ENCODE measurements around the gene LIMS2.

LIMS2 gene

GRCh38 chr2:127629637-127630036, 45.7 kb downstream of the LIMS2 start:
- TF ChIP-seq CTCF (conservative IDR thresholded peaks at IDR 0.05; ENCODE audit: low read length) = no peak
- no peak for TF ChIP-seq EZH2phosphoT487 (IDR thresholded peaks at IDR 0.05; ENCODE audit: borderline replicate concordance)
- H4K20me1 ChIP-seq (ENCODE audit: insufficient read depth, low read length, poor library complexity, severe bottlenecking) = no peaks in the 10 kb centered on the region
- no peak overlapping the region for H3K4me3 ChIP-seq (ENCODE audit: low read length, poor library complexity, severe bottlenecking)
- H3K9me2 ChIP-seq (replicated peaks; ENCODE audit: low read depth, low read length) = no peaks in the 10 kb centered on the region
- H3F3A ChIP-seq (ENCODE audit: low read depth) = no peaks in the 10 kb centered on the region
- H3K4me2 ChIP-seq (ENCODE audit: low read depth, low read length, poor library complexity, severe bottlenecking) = no peak overlapping the region
- H3K27me3 ChIP-seq (ENCODE audit: insufficient read depth, low read length, poor library complexity, severe bottlenecking) = no peaks in the 10 kb centered on the region
- no peak overlapping the region for H2AFZ ChIP-seq (ENCODE audit: low read length)
- H3K79me2 ChIP-seq (ENCODE audit: insufficient read depth, low read length) = no peaks in the 10 kb centered on the region
- no peaks in the 10 kb centered on the region for H3K36me3 ChIP-seq (ENCODE audit: insufficient read depth, low read length)
- H3K4me1 ChIP-seq (ENCODE audit: insufficient read depth, low read length, poor library complexity, severe bottlenecking) = peaks cover 27% of the 10 kb centered on the region
- H3K9me3 ChIP-seq (ENCODE audit: insufficient read depth, low read depth, low read length) = no peaks in the 10 kb centered on the region
- H3K9ac ChIP-seq (ENCODE audit: low read depth, low read length, poor library complexity, severe bottlenecking) = peak overlapping the region; percentile 33

DNA sequence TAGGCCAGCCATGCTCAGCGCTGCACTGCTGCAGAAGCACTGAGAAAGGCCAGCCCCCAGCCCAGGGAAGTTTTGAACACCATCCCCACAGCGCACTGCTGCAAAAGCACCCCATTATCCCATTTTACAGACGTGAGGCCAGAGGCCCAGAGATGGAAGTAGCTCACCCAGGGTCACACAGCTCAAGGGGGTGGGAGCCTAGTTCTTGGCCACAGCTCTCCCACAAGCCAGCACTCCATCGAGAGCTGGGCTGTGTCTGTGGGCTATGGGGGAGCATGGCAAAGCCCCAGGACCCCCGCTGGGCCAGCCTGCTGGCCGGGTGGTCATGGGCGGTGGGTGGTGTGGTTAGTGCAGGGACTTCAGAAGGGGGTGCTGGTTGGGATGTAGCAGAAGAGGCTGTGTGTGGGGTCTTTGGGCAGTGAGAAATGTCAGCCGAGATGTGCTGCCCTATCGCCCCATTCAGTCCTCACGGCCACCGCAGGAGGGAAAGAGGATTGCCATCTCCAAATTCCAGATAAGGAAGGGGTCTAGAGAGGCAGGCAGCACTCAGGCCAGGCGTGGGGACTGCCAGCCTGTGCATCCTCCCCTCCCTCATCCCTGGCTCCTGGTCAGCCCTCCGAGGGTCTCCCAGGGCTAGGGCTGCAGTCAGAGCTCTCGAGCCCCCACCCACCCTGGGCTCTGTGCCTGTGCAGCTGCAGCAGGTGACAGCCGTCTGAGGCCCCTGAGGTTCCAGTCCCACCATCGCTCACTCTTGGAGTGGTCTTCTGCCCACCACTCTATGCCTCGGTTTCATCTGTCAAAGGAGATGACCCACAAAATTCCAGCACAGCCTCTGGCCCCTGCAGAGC, 46.3 kb downstream of the LIMS2 start:
- Histone ChIP-seq H3K4me3 (ENCODE audit: low read length, poor library complexity, severe bottlenecking) (no peak overlapping the region), H3K9me2 (replicated peaks; ENCODE audit: low read depth, low read length) (no peaks in the 10 kb centered on the region), H3F3A (ENCODE audit: low read depth) (no peaks in the 10 kb centered on the region), H3K36me3 (ENCODE audit: insufficient read depth, low read length) (no peaks in the 10 kb centered on the region), H3K9ac (ENCODE audit: low read depth, low read length, poor library complexity, severe bottlenecking) (no peak overlapping the region), H3K27me3 (ENCODE audit: insufficient read depth, low read length, poor library complexity, severe bottlenecking) (no peaks in the 10 kb centered on the region), H3K4me2 (ENCODE audit: low read depth, low read length, poor library complexity, severe bottlenecking) (no peak overlapping the region), H4K20me1 (ENCODE audit: insufficient read depth, low read length, poor library complexity, severe bottlenecking) (no peaks in the 10 kb centered on the region), H2AFZ (ENCODE audit: low read length) (no peak overlapping the region), H3K79me2 (ENCODE audit: insufficient read depth, low read length) (no peaks in the 10 kb centered on the region), H3K4me1 (ENCODE audit: insufficient read depth, low read length, poor library complexity, severe bottlenecking) (peaks cover 21% of the 10 kb centered on the region), H3K9me3 (ENCODE audit: insufficient read depth, low read depth, low read length) (no peaks in the 10 kb centered on the region)
- TF ChIP-seq CTCF (conservative IDR thresholded peaks at IDR 0.05; ENCODE audit: low read length) = no peak
- TF ChIP-seq EZH2phosphoT487 (IDR thresholded peaks at IDR 0.05; ENCODE audit: borderline replicate concordance) = no peak

DNA sequence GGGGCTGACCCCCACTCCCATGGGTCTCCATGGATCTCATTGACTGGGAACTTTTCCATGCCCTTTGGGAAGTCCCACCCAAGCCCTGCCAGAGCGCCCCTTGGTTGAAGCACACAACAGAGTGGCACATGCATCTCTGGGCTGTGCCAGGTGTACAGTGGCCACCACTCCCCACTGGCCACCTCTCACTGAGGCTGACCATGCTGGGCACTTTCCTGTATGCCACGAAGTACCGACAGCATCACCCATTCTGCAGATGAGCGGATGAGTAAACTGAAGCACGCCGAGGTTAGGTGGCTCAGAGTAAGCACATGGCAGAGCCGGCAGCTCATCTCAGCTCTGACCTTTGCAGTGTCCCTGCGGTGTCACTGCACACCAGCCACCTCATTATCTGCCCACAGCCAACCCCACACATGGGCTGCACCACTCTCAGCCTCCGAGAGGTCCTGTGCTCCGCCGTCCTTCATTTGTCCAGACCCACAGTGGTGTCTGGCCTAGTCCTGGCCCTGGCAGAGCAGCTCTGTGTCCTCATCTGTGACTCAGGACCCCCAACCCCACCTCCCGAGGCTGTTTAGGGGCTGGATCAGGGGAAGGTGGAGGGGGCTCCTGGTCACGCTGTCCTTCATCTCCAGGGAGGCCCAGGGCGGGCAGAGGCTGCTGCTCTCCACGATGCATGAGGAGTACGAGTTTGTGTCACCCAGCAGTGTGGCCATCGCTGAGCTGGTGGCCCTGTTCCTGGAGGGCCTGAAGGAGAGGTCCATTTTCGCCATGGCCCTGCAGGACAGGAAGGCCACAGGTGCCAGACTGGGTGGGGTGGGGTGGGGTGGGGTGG, 47.4 kb downstream of the LIMS2 start:
- no peaks in the 10 kb centered on the region for H4K20me1 ChIP-seq (ENCODE audit: insufficient read depth, low read length, poor library complexity, severe bottlenecking)
- H3K27me3 ChIP-seq (ENCODE audit: insufficient read depth, low read length, poor library complexity, severe bottlenecking) = no peaks in the 10 kb centered on the region
- H3K4me2 ChIP-seq (ENCODE audit: low read depth, low read length, poor library complexity, severe bottlenecking) = no peak overlapping the region
- H3K9me3 ChIP-seq (ENCODE audit: insufficient read depth, low read depth, low read length) = no peaks in the 10 kb centered on the region
- H3K9me2 ChIP-seq (replicated peaks; ENCODE audit: low read depth, low read length) = no peaks in the 10 kb centered on the region
- H2AFZ ChIP-seq (ENCODE audit: low read length) = no peak overlapping the region
- no peaks in the 10 kb centered on the region for H3K36me3 ChIP-seq (ENCODE audit: insufficient read depth, low read length)
- peaks cover 13% of the 10 kb centered on the region for H3K4me1 ChIP-seq (ENCODE audit: insufficient read depth, low read length, poor library complexity, severe bottlenecking)
- H3K4me3 ChIP-seq (ENCODE audit: low read length, poor library complexity, severe bottlenecking) = no peak overlapping the region
- no peaks in the 10 kb centered on the region for H3K79me2 ChIP-seq (ENCODE audit: insufficient read depth, low read length)
- TF ChIP-seq CTCF (conservative IDR thresholded peaks at IDR 0.05; ENCODE audit: low read length) (no peak), EZH2phosphoT487 (IDR thresholded peaks at IDR 0.05; ENCODE audit: borderline replicate concordance) (no peak)
- H3F3A ChIP-seq (ENCODE audit: low read depth) = no peaks in the 10 kb centered on the region
- H3K9ac ChIP-seq (ENCODE audit: low read depth, low read length, poor library complexity, severe bottlenecking) = no peak overlapping the region

Data from Loucy (cell line).